Stimulated activated CD4-positive, alpha-beta T cell treated with anti-CD3 and anti-CD28 coated beads, Interleukin-15, amount 100 ng/mL, for 1 hour (primary cell): Measurements from ENCODE around the gene CDIP1.

Experiments used
- DNase-seq, 2 donors: peaks; one replicate each; pipeline ENCODE4 v3.0.0-alpha.2; 2020; ENCODE audit warnings: low read depth in 1 of 2, low spot score in 1 of 2

Gene CDIP1

DNA sequence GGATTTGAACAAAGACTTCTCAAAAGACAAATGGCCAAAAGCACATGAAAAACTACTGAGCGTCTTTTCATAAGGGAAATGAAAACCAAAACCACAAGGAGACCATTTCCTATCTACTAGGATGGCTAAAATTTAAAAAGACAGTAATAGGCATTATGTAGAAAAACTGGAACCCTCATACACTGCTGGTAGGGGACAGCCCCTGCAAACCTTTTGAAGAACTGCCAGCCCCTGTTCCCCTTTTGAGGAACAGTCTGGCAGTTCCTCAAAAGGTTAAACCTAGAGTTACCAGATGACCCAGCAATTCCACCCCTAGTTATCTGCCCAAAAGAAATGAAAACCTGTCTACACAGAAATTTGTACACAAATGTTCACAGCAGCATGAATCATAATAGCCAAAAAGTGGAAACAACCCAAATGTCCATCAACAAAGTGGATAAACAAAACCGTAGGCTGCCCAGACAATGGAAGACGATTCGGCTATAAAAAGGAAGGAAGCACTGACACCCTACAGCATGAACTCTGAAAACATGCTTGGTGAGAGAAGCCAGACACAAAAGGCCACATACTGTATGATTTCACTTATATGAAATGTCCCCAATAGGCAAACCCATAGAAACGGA, 22.9 kb downstream of the CDIP1 start:
- no peak for DNase-seq

DNA sequence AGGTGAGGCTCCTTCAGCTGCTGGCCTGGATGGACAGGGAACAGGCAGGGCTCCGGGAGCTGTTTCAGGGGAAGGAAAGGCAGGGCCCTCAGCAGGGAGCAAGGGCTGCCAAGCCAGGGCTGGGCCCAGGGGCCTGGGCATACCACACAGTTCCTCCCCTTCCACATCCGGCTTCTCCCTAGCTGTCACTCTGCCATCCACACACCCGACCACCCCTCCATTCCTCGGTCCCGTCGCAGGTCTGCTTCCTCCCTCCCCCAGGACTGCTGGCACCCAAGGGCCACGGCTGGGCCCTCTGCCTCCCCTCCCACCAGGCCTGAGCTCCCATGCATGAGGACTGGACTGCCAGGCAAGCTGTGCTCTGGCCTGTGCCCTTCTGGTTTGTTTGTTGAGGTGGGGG, 24.0 kb downstream of the CDIP1 start:
- no peak for DNase-seq

DNA sequence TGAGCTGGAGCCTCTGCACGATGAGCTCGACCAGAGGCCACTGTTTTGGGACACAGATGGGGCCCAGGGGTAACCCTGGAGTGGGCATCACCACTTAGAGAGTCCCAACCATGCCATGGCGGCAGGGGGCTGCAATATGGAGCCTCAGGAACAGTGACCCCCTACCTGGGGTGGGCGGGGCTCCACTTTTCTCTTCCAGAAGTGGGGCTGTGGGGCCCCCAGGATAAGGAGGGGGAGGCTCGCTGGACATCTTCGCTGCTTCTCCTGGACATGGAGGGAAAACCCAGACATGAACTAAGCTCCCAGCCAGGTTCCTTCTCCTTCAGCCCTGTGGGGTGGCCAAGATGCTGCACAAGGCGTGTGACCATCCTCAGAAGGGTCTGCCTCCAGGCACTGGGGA, 24.7 kb downstream of the CDIP1 start:
- no peak for DNase-seq

DNA sequence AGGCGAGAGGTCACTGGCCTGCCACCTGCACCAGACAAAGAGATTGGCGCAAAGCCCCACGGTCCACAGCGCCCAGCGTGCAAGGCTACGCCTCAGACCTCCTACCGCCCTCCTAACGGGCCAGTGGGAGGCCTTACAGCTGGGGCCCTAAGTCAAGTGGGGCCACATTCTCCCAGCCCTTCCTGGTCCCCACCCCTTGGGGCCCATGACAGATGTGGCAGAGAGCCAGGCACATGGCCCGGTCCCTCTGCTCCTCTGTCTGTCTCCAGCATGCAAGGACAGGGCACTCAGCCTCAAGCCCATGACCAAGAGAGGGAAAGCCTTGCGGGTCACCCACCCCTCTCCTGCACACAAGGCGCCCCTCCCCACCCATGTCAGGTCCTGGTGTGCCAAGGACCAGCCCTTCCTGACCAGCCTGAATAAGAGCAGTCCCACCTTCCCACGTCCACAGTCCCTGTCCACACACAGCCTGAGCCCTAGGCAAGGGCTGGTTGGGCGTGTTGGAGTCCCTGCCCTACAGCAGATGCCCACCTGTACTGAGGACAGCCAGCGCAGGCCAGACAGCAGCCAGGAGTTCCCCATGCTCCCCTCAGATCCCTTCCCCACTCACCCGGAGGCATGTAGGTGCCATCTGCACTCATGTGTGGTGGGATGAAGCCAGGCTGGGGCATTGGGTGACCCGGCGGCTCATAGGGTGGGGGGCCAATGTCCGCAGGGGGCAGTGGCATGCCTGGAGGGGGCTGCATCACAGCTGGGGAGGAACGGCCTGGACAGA, 25.3 kb downstream of the CDIP1 start:
- DNase-seq = no peak

DNA sequence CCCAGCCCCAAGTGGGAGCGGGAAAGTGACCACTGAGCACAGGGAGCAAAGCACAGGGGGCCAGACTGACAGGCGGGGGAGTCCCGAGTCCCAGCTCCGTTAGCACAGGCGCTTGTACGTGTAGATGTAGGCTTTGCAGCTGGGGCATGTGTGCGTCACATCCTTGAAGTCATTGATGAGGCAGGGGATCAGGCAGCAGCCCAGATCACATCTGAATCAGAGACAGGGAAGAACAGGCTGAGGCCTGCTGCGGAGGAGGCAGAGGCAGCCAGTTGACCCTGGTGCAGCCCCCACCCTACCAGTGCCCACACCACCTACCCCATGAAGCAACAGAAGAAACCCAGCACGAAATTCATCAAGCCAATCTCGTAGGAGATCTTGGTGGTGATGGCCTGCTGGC, 26.1 kb downstream of the CDIP1 start:
- no peak for DNase-seq

DNA sequence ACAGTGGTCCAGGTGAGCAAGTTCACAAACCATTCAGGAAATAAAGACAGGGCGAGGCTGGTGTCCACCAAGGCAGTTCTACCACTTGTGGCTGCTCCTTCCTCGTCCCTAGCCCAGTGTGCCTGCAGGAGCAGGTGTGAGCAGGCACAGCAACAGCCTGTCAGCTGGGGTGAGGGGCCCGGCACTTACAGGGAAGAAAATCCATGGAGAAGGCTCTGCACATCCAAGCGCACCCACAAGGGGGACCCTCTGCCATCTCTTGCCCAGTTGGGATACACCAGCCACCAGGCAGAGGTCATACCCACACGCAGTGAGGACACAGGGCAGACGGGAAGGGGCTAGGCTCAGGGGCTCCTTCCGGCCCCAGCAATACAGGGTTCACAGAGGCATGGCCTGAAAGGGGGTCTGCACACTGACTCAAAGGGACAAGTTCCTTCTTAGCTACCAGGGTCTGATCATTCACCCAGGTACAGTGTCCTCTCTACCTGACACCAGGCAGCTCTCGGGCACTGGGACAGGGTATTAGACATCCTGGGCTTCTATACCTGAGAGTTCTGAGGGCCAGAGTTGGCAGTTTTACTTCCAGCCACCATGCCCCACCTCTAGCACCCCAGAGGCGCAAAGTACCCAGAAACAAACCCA, 27.0 kb downstream of the CDIP1 start:
- DNase-seq = no peak

DNA sequence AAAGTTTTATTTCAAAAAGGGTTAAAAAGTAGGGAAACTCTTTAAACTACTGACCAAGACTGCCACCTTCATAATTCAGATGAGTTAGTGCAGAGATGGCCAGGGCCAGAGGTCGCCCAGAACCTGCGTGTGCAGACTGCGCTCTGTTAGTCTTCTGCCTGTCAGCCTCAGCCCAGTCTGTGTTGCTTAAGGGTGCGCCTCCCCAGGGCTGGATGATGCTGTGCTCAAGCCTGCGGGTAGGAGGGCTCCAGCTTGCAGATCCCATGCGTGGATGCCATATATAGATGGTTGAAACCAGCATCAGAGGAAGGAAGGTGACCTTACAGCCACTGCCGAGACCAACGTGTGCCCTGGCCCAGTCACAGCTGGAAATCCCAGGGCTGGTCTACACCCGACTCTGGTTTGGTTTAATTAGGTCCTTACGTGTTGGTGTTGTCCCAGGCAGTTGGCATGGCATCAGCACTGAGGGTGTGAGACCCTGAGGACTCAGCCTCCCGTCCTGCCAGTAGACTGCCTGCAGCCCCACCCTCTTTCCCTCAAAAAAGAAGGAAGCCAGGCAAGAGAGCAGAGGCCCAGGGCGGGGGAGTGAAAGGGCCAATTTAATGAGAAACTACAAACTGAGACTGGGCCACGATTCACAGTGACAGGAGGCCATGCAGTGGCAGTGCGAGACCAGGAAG, 27.7 kb downstream of the CDIP1 start:
- DNase-seq = no peak

DNA sequence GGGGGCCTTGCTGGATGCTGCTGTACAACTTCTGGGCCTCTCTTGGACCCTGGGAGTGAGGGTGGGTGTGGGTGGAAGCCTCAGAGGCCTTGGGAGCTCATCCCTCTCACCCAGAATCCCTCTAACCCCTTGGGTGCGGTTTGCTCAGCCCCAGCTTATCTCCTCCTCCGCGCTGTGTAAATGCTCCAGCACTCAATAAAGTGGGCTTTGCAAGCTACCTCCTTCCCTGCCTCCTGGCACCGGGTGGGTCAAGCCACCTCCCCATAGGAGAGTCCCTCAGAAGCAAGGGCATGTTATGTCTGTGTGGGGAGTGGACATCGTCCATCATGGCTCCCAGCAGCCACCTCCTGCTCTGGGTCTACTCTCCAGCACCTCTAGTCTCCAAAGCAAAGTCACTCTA, 28.4 kb downstream of the CDIP1 start:
- no peak for DNase-seq

DNA sequence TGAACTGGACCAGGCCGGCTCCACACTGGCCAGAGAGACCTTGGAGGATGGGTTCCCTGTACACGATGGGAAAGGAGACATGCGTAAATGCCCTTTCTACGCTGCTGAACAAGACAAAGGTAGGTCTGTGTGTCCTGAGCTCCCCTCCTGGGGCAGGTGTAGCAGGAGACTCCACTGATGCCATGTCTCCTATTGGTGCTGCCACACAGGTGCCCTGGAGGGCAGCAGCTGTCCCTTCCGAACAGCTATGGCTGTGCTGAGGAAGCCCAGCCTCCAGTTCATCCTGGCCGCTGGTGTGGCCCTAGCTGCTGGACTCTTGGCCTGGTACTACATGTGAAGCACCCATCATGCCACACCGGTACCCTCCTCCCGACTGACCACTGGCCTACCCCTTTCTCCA, 29.2 kb downstream of the CDIP1 start:
- no peak for DNase-seq

DNA sequence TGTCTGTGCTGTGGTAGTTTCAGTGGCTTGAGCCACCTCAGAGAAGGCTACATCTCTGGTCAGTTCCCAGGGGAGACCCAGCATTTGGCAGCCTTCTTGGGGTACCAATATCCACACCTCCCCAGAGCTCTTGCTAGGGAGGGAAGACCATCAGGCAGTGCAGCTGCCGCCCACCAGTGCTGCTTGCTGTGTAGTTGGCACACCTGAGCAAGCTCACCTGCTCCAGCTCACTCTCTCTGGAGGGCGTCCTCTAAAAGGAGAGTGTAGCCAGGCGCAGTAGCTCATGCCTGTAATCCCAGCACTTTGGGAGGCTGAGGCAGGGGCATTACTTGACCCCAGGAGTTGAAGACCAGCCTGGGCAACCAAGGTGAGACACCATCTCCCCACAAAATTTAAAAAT, 29.8 kb downstream of the CDIP1 start:
- DNase-seq = no peak

DNA sequence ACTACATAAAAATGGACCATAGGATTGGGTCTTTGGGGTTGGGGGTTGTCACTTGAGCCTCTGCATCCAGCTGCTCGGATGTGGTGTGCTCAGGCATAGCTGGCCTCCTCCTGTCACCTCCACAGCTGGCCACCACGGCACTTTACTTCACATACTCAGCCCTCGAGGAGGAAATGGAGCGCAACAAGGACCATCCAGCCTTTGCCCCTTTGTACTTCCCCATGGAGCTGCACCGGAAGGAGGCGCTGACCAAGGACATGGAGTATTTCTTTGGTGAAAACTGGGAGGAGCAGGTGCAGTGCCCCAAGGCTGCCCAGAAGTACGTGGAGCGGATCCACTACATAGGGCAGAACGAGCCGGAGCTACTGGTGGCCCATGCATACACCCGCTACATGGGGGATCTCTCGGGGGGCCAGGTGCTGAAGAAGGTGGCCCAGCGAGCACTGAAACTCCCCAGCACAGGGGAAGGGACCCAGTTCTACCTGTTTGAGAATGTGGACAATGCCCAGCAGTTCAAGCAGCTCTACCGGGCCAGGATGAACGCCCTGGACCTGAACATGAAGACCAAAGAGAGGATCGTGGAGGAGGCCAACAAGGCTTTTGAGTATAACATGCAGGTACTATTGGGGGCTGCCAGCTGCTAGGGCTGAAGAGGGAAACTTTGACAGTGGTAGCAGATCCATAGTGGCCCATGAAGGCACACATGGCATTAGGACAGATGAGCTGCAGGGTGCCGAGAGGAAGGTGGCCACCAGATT, 30.8 kb downstream of the CDIP1 start:
- no peak for DNase-seq

DNA sequence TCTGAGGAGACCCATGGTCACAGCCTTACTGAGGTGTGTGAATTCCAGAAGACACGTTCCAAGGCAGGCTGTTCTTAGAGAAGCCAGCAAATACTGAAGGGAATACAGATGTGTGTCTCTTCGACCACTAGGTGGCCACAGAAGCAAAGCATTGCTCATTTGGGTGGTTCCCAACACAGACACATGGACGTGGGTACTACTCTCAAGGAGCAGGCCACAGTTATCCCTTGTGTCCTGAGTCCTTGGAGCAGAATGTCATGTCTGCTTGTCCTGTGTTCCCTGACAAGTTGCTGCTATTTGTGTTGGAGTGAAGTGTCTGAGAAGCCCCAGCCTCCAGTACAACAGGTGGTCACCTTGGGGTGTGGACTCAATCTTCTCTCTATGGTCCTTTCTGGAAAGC, 32.1 kb downstream of the CDIP1 start:
- DNase-seq = peak in 1 of 2 donors; percentile 19

DNA sequence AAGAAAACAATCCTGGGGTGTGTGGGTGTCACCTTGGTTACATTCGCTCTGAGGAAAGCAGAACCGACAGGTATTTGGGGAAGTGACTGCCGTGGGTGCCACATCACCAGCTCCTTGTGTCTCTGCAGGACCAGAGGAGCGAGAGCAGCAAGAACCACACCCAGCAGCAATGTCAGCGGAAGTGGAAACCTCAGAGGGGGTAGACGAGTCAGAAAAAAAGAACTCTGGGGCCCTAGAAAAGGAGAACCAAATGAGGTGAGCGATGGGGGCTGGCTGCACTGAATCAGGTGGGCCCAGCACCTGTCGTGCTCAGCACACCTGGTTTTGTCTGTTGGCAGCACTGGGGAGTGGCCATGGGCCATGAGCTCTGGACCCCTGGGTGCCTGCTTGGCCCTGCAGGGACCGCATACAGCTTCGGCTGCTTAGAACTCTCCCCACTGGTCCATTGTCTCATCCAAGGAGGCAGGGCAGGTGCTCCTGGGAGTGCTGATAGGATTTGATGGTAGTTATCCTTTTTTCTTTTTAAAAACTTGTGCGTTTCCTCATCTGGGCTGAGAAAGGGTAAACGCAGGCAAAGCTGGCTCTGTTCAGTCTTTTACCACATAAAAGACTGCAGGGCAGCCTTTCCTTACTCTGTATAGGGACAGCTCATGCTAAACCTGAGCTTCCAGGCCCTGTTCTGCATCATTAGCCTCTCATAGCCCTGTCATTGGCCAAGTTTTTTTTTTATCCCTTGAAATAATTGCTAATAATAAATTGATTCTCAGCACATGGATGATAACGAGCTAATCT, 33.0 kb downstream of the CDIP1 start:
- peak; percentile 20 to 60 for DNase-seq

DNA sequence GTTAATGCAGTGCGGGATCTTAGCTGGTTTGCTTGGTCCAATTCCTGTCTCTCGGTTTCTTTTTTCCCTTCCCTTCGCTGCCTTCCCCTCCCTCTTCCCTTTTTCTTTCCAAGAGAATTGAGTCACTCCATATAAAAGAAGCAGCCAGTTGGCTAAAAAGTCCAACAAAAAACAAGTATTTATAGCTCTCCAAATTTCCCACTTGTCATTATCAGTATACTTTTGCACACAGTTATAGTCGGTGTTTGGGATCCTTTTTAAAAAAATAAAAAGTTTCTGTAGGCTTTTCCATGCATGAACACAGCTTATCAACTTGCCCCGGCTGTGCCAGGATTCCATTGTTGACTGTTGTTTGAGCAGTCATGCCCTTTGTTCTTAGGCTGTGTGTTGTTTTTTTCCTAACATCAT, 37.5 kb downstream of the CDIP1 start:
- no peak for DNase-seq

DNA sequence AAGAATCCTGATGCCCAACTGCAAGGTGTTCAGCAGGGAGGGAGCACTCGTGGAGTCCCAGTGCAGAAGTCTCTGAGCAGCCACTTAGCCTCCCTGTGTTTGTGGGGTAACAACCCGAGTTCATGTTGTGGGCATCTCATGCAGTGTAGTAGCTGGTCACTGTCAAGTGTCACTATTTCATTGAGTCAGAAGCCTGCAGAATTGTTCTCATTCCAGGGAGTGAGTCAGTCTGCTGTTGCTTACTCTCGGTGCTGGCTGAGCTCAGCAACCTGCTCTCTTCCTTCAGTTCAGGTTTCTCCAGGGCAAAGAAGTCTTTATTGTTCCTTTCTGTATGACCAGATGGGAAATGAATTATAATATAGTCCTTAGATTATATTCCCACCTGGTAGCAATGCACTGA, 38.3 kb downstream of the CDIP1 start:
- no peak for DNase-seq

DNA sequence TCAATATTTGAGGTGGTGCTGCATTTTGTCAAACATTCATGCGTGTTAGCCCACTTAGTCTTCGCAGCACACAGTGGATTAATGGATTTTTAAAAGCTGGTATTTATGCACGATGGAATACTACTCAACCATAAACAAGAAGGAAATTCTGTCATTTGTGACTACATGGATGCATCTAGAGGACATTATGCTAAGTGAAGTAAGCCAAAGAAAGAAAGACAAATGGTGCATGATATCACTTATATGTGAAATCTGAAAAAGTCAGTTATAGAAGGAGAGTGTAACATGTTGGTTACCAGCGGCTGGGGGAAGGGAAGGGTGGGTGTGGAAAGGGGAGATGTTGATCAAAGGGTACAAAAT, 39.4 kb downstream of the CDIP1 start:
- no peak for DNase-seq

DNA sequence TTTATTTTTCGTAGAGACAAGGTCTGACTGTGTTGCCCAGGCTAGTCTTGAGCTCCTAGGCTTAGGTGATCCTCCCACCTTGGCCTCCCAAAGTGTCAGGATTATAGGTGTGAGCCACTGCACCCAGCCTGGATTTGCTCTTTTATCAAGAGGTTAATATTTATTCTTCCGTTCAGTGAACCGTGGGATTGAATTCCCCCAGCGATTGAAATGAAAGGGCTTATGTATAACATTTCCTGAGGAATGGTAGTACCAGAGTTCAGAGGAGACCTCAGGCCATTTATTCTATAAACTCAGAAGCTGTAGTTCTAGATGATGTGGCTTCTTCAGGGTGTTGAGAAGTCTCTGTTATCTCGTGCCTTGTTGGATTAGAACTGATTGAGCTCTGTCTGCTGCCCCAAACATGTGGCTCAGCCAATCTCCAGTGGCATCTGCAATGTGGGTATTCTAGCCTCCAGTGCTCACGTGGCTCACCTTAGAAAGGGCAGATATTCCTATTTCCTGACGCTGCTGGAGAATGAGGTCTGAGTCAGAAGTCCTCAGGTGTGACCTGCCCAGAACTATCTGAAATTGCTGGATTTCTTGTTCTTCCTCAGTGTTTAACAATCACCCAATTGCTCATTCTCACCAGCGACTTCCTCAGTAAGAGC, 39.9 kb downstream of the CDIP1 start:
- no peak for DNase-seq

DNA sequence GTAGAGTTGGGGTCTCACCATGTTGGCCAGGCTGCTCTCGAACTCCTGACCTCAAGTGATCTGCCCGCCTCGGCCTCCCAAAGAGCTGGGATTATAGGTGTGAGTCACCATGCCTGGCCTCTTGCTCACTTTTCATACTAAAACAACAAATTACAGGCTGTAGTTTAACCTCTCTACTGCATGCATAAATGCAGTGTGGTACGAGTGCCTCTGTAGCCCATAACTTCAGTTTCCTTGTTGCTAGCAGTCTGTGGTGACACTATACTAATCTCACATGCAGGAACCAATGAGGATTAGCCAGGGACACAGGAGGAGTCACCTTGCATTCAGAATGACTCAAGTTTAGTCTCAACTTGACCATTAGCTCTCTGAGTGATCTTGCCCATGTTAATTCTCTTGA, 42.3 kb downstream of the CDIP1 start:
- no peak for DNase-seq

DNA sequence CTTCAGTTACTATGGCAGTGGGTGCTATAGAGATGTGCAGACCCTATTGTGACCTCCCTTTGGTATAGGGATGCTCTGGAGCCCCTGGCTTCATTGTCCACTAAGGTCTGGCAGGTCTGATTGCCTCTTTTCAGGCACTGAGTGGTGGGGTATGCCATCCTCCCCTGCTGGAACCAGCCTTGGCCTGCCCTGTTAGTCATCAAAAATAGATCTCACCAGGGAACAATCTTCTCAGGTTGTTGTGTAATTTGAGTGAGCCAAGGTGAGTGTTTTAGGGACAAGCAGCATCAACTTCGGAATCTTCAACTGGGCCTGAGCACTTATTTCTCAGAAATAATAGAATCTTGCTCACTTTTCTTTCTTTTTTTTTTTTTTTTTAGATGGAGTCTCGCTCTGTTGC, 42.8 kb downstream of the CDIP1 start:
- no peak for DNase-seq
